GM10847 (cell line): ENCODE results near the gene RINT1.

Source experiments
- POLR2A ChIP-seq: IDR thresholded peaks from 2 replicates; pipeline ENCODE4 v1.6.1; 2011; ENCODE audit not compliant: insufficient read length; ENCODE audit errors: extremely low read depth

The RINT1 gene

GRCh38 chr7:105587909-105588635 lies 56.1 kb downstream of the RINT1 start:
- TF ChIP-seq POLR2A = no peak

GRCh38 chr7:105589356-105590077 lies 57.5 kb downstream of the RINT1 start:
- TF ChIP-seq POLR2A = no peak

GRCh38 chr7:105590793-105591192 lies 58.8 kb downstream of the RINT1 start:
- no peak for TF ChIP-seq POLR2A

DNA sequence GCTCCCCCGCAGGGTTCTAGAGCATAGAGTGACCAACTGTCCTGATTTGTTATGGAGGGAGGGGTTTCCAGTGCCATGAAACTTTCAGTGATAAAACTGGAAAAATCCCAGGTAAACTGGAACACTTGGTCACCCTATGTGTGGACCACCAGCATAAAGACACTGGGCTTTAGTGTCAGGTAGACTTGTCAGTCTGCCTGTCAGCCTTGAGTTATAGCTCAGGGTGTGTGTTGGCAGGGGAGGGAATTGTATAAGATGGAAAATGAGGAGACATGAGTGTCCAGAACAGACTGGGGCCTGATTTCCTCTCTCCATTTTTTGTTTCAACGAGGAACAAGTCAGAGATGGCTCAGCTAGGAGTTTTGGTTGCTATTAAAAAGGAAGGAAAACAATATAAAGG lies 59.5 kb downstream of the RINT1 start:
- TF ChIP-seq POLR2A = no peak

DNA sequence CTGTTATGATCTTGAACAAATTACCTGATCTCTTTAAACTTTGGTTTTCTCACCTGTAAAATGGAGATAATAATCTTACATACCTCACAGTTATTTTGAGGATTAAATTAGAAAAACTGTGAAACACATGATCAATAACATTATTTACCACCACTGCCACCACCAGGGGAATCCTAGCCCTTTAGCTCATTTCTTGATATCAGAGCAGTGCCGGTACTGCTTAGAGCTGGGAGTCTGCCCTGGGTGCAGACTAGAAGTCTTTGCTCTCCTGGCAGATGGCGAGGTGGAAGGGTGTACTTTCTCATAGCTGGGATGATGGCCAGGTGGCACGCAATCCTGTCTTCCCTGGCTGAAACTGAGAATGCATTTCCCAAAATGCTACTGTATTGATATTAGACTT lies 62.0 kb downstream of the RINT1 start:
- no peak for TF ChIP-seq POLR2A

DNA sequence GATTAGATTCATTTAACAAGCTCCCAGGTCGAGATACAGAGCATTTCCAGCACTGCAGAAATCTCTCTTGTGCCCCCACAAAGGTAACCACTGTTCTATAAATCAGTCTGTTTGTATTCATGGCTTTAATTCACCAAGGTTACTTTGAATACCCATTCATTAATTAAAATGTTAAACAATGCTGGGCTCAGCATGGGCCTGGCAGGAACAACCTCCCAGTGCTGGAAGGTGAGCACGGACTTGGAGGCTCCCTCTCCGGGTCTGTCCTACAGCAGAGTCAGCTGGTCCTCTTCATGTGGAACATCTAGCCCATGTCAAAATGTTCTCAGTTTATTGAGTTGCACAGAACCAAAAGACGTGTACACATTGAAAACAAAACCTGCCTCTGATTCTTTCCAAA lies 64.9 kb downstream of the RINT1 start:
- TF ChIP-seq POLR2A = no peak

- TF ChIP-seq POLR2A = no peak
Measured at GRCh38 chr7:105599551-105599950, 67.5 kb downstream of the RINT1 start.

GRCh38 chr7:105600720-105601550 lies 68.9 kb downstream of the RINT1 start:
- TF ChIP-seq POLR2A = no peak

- no peak for TF ChIP-seq POLR2A
Measured at GRCh38 chr7:105602325-105603305, 70.6 kb downstream of the RINT1 start.

DNA sequence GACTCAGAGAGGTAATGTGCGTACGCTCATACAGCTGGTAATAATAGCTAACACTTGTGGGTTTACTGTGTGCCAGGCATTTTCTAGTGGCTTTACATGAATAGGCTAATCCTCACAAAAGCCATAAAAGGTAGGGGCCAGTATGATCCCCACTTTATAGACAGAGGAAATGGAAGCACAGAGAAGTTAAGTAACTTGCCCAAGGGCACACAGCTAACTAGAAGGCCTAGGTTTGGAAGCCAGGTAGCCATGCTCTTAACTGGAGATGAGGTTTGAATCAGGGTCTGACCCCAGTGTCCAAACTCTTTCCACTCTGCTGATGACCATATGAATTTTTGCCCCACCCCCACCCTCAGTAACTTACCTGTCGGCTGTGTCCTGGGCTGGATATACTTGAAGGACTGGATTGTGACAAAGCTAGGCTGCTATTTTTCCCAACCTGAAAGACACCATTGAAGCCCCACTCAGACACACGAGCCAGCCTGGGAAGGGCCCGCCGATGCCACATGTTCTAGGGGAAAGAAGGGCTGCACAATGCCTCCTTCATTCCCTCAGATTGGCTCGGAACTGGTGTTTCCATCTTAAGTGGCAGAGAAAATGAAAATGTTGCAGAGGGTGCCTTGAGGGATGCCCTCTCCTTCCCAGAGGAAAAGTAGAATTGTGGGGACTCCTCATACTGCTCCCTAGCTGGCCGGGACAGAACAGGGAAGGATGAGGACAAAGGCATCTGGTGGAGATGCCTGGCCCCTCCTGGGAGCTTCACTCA lies 78.3 kb downstream of the RINT1 start:
- no peak for TF ChIP-seq POLR2A

DNA sequence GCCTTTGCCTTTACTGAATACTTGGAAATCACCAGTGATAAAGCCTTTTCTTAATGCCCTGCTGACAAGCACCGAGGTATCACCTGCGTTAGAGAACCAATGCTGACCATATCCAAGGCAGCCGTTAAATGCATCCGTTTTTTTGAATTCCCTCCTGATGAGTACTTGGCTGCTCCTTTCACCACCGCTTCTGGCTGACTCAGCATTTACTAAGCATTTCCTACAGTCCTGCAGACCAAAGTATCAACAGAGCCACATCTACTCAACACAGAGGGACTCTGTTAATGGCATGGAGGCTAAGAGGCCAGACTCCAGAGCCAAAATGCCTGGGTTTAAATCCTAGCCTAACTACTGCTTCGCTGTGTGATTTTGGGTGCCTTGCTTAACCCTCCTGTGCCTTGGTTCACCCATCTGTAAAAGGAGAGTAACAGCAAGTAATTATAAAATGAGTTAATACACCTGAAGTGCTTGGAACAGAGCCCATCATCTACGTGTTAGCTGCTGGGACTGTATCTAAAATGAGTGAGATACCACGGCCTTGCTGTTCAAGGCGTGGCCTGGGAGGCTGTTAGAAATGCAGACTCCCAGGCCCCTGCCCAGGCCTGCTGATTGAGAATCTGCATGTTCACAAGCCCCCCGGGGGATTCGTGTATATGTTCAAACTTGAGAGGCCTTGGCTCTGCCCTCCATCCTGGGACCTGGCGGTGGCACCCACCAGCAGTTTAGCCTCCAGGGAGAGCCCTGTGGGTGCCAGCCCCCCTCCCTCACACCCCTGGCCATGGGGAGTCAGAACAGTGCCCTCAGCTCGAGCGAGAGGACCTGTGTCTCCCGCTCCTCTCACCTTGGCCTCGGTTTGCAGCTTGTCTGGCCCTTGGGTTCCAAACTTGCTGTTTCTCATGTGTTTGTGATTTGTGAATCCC lies 80.1 kb downstream of the RINT1 start:
- TF ChIP-seq POLR2A = no peak

DNA sequence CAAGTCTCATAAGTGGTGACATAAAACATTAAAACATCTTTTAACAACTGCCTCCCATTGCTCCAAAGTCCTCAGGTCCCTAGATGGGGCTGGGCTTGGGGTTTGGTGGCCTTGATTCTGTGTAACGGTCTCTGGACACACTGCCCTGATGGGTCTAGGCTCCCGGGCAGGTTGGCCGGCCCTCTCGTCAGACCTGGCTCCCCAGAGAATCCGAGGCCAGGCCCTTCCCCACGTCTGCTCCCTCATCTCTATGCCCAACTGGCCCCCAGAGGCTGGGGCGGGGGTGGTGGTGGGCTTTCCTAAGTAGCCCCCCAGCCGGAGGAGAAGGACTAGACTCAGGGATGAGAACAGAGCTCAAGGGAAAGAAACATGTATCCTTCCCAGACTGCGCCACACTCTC lies 80.8 kb downstream of the RINT1 start:
- TF ChIP-seq POLR2A = no peak
